Raji (cell line): ENCODE data around the gene APIP.

ENCODE experiments used
- POLR2A ChIP-seq: IDR thresholded peaks from 2 replicates; pipeline ENCODE4 v1.6.1; 2011; ENCODE audit warnings: low read depth, low read length, control low read depth; ENCODE audit not compliant: insufficient read depth

APIP gene

DNA sequence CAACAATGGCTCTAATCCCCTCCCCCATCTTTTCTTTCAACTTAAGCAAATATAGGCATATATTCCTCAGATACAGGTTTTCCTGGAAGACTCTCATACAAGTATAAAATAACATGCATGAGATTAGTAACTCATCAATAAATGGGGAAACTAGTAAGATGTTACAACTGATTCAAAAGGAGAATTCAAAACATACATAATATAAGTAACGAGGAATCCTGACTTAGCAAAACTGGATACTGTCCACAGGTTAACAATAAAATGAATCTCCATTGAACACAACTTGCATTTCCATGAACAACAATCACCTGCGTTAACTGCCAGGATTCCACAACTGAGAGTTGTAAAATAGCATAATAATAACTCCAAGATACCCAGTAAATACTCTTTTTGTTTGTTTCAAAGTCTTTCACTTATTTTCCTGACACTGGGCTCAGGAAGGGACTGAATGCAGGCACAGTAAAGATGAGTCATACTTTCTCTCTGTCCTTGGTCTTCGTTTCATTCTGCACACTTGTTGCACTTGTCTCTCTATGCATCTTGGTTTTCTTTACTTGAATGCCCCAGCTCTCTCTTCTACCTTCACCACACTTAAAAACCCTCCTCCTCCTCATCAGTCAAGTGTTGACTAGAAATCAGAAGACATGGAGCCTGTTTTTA is 8.1 kb downstream of the APIP start:
- TF ChIP-seq POLR2A: no peak

DNA sequence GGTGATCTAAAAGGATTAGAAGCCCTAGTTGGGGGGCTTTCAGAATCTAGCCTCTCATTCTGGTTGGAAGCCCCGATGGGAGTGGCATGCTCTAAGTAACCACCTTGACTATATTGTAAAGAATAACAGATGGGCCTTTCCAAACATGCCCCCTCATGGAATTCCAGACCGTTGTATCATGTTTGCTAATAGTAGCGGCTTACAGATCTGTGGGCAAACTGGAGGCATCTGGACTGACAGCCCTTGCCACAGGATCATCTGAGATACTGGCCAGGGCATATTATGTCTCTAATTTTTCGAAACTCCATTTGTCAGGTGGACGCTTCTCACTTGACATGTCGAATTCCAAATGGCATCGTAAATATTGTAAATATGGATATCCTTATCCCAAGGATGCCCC is 10.5 kb downstream of the APIP start:
- TF ChIP-seq POLR2A: no peak

DNA sequence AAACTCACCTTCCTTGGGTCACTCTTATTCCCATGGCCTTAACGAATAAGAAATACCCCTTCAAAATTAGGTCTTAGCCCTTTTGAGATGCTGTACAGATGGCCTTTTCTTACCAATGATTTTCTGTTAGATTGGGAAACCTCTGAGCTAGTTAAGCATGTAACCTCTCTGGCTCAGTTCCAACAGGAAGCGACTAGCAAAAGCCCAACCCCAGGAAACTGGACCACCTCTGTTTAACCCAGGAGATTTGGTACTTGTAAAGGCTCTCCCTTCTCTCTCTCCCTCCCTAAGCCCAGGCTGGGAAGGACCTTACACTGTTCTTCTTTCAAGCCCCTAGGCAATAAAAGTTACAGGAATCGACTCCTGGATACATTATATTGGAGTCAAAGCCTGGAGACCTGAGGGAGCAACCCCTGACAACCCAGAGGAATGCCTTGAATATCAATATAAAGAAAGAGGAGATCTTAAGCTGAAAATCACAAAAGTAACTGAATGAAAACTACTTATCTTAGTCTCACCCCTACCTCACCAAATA is 11.7 kb downstream of the APIP start:
- no peak for TF ChIP-seq POLR2A

DNA sequence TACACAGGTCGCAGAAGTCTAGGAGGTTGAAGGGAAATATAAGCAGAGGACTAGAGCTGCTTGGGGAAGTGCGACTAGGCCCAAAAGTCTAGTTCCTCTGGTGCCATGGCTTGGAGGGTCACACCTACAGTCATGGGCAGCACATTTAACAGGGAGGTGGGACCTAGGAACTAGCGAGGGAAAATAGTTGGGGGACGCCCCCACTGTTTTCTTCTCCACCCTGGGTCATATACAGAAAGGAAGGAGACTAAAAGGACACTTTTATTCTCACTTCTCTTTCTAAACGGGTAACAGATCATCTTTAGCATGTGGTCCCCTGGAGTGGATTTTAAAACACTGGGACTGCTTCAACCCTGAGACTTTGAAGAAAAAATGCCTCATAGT is 16.6 kb downstream of the APIP start:
- TF ChIP-seq POLR2A: no peak

DNA sequence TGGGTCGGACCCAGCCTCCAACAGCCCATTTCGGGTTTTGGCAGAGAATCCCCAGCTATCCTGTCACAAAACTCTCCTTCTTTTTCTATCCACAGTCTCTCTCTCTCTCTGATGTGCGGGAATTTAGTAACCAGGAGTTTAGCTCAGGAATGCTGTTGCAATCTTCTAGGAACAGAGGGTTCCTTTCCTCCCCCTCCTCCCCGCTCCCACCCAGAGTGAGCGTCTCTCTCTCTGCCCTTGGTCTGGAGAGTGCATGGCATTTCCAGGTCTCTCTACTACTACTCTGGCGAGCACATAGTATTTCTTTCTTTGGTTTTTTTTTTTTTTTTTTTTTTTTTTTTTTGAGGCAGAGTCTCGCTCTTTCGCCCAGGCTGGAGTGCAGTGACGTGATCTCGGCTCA is 17.7 kb downstream of the APIP start:
- TF ChIP-seq POLR2A: no peak

DNA sequence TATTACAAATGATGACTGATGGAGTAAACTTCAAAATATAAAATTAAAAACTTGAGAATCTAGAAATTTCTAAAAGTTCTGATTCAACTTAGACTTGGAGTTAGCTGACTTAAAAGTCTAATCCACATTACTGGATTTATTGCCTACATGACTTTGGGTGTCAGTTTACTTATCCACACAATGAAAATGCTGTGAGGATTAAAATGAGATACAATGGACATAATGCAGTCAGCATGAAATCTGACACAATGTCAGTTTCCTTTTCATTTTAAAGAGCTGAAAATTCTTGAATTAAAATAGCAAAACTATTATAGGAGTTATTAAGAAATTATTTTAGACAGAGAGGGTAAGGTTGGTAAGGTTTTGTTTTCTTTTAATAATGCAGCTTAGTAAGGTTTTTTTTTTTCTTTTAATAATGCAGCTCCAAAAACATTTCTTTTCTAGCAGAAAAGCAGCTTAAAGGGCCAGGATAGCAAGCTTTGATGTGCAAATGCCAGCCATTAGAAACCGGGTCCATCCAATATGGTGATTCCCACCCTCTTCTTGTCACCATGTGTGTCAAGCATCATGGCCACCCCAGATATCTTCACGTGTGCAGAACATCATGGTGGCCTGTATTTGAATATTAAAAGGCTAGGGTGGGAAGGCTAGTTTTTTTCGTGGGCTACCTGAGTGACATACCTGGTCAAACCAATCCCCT is 18.9 kb downstream of the APIP start:
- TF ChIP-seq POLR2A: no peak

DNA sequence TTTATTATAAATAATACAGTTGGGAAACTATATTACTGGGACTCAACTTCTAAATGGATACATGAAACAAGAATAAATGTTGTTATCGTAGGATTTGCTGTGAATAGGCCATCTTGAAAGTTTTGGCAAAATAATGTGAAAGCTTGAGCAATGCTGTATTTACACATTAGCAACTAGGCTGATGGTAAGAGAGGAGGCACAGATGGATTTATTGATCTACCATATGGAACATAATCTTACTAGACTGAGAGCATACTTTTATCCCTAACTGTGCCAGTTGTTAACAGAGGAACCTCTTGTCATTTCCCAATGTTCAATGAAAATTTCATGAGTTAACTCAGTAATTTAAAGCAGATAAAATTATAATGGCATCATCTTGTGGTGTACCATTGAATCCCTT is 22.8 kb downstream of the APIP start:
- no peak for TF ChIP-seq POLR2A

DNA sequence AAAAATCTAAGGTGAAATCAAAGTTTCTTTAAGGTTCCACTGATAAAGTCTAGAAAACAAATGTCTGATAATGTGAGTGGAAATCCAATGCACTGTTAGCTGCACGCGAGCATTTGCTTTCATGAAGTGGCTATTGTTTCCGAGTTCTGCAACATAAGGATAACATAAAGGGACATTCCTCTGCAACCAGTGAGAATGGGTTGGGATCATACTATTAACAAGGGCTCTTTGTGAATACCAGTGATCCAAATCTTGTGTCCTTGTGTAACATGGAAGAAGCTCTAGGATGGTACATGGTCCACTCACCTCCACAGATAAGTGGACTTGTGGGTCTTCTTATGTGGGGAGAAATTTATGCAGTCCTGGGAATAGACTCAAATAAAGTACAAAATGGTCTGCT is 24.6 kb downstream of the APIP start:
- TF ChIP-seq POLR2A: no peak

DNA sequence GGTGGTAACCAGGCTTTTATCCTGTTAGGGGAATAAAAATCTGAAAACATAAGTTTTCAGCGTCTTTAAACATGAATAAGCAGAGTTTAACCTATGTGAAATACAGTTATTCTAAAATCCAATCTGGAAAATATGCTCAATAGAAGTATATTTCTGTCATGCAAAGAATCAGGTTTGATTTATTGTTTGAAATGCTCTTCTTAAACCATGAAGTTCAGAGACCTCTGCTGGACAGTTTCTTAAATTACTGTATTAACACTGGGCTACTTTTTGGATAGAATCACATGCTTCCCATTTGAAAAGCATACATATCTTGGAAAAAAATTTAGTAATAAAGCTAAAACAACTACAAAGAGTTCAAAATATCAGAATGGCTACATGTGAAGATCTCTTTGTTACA is 25.4 kb downstream of the APIP start:
- no peak for TF ChIP-seq POLR2A

DNA sequence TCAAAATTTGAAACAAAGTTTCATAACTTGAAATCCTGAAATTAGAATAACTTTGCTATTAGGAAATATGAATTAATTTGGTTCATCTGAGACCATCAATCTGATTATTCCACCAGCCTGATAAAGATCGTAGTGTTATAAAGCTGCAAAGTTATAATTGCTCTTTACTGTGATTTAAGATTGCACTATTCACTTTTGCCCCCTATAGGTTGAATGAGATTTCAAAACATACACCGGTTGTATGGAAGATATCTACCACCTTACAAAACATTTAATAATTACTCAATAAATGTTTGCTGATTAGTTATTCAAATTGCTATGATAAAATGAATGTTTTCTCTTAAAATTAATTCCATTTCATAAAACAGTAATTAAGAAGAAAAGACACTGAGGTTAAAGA is 26.1 kb downstream of the APIP start:
- TF ChIP-seq POLR2A: no peak

DNA sequence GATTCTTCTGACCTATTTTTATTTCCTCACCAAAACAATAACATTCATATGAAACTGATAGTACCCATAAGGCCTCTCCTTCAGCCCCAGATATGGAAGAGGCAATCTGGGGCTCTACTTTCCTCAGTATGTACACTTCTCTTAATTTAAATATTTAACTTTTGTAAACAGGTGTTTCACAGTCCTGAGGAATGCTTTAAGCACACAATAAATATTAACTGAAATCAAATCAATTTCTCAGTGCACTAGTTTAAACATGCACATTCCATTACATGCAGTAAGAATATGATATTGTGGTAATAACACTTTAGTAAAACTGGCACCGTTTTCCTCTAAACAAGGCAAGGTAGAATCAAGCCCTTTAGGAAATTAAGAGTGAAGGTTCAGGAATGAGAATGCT is 28.9 kb downstream of the APIP start:
- no peak for TF ChIP-seq POLR2A

DNA sequence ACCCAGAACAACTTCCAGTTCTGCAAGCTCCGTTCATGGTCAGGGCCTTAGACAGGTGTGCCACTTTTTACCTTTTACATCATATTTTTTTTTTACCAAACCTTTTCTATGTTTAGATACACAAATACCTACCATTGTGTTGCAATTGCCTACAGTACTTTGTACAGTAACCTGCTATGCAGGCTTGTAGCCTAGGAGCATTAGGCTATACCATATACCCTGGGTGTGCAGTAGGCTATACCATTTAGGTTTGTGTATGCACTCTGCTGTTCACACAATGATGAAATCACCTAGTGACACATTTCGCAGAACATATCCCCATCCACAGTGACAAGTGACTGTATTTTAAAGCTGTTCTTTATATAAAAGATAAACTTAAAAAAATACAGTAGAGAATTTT is 29.6 kb downstream of the APIP start:
- no peak for TF ChIP-seq POLR2A

DNA sequence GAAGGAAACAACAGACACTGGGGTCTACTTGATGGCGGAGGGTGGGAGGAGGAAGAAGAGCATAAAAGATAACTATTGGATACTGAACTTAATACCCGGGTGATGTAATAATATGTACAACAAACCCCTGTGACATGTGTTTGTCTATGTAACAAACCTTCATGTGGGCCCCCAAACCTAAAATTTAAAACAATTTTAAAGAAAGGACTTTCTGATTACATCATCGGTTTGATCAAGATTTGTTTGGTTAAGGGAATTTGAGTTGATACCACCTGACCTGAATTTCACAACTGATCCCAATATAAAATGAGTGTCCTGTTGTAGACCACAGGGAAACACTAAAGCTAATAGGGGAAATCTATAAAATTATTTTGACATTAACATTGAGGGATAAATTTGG is 34.3 kb downstream of the APIP start:
- TF ChIP-seq POLR2A: no peak

DNA sequence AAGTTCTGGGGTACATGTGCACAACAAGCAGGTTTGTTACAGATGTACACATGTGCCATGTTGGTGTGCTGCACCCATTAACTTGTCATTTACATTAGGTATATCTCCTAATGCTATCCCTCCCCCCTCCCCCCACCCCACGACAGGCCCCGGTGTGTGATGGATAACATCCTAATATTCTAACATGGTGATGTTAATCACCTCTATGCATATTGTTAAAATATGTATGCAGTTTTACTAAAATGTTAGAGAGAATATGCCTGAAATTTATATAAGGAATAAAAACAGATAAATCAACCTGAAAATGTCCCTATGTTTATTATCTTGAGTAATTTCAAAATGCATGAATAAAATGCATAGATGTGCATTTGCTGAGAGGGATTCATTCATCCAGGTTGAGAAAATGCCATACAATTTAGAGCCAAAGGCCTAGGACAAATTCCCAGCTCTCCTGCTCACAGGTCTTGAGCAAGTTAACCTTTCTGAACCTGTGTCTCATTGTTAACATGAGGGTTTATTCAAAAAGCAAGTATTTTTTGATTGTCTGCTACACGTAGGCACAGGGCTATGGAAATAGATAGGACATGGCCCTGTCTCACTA is 38.7 kb downstream of the APIP start:
- no peak for TF ChIP-seq POLR2A

DNA sequence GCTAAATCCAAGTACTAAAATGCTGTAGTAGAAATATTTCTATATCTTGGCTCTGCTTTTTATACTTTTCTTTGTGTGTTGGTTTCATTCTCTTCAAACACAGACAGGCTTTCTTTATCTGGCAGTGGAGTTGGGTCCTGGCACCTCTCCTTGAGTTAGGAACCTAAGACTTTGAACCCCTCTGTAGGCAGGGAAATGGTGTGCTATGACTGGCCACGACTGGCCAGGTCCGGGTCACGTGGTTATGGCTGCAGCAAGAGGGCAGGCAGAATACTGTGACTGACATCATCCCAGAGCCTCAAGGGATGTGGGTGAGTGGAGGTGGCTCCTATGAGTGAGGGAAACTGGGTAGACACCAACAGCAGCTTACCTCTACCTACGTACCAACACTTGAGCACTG is 42.0 kb downstream of the APIP start:
- no peak for TF ChIP-seq POLR2A

DNA sequence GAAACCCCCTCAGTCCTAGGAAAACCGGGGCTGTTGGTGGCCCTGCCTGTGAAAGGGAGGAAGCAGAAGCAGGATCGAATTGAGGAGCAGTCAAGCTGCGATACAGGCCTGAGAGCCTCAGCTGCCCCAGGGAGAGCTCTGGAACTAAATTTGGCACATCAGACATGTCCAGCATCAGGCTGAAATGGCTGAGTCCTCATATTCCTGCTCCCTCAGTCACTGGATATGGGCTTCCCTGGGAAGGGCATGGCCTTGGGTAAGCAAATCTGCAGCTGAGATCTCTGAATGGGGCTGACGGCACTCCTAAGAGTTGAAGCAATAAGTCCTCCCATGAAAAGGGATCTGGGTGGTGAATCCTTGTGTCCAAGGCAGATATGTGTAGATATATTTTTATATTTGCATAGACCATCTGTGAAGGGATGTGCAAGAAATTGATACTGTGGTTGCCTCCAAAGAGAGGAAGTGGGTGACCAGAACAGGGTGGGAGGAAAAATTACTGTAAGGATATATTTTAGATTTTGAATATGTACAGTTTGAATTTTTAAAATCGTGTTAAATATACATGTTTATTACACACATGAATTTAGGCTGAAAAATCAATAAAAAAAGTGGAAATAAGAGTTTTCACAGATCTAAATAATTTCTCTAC is 45.5 kb downstream of the APIP start:
- TF ChIP-seq POLR2A: no peak

DNA sequence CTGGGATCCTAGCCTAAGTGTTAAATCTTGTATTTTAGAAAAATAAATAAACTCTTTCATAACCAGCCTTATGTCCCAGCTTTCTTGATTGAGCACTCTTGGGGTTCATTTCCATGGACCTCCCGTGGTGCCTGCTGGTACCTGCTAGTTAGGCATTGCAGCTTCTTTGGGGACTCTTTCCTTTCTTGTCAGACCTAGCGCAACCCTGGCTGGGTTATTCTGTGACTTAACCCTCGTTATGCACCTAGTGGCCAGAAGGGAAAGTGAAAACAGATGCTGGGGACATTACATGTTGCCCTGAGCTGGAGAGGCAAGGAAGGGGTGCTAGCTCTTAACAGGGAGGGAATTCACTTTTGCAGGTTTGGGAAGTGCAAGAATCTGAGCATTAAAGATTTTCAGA is 46.8 kb downstream of the APIP start:
- no peak for TF ChIP-seq POLR2A

DNA sequence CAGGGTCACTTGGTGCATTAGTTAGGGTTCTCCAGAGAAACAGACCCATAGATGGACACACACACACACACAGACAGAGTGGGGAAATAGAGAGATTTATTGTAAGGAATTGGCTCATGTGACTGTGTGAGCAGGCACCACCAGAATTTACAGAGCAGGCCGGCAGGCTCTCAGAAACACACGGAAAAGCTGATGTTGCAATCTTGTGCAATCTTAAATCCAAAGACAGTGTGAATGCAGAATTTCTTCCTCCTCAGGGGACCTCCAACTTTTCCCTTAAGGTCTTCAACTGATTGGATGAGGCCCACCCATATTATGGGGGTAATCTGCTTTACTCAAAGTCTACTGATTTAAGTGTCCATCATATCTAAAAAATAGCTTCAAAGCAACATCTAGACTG is 49.8 kb downstream of the APIP start:
- no peak for TF ChIP-seq POLR2A
